Testis (tissue), 2 donors: Measurements from ENCODE around the gene DNLZ.

ENCODE experiments used
- POLR2A ChIP-seq: fragments of 450-650 bp; IDR thresholded peaks from one replicate; pipeline ENCODE4 v1.6.1; 2017; ENCODE audit warnings: antibody characterized with exemption, mild to moderate bottlenecking, moderate library complexity
- TF ChIP-seq, protein P1 (sequence below), 3 experiments: fragments of 450-650 bp in 2 of 3; fragments of 200-600 bp in 1 of 3; sonication (generic) in 1 of 3; IDR thresholded peaks; one replicate each; pipeline ENCODE4 v1.5.1; 2016 to 2019; ENCODE audit warnings: antibody characterized with exemption in 3 of 3, mild to moderate bottlenecking in 2 of 3, moderate library complexity in 1 of 3

DNA sequence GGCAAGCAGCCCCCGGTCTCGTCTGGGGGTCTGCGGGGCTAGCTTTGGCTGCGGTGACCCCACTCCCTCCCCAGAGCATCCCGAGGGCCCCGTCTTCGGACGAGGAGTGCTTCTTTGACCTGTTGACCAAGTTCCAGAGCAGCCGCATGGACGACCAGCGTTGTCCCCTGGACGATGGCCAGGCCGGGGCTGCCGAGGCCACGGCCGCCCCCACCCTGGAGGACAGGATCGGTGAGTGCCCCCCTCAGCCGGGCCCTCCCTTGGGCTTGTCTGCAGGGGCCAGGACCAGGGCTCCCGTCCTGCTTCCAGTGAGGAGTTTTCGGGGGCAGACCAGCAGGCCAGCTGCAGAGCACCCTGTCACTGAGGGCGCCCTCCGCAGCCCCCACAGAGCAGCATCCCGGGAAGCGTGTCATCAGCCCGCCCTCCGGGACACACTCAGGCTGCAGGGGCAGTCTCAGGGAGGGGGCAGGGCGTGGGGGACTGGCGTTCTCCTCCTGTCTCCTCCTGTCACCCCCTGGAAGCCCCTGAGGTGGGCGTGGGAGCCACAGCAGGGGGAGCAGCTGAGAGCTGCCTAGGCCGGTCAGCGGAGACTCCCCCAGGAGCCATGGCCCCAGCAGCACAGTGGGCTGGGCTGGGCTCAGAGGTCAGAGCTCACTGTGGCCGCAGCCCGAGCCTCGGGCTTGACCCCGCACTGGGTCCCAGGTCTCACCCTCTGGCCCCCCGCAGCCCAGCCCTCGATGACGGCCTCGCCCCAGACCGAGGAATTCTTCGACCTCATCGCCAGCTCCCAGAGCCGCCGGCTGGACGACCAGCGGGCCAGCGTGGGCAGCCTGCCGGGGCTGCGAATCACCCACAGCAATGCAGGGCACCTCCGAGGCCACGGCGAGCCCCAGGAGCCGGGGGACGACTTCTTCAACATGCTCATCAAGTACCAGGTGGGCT lies 7.7 kb downstream of the DNLZ start:
- TF ChIP-seq, protein P1, sequence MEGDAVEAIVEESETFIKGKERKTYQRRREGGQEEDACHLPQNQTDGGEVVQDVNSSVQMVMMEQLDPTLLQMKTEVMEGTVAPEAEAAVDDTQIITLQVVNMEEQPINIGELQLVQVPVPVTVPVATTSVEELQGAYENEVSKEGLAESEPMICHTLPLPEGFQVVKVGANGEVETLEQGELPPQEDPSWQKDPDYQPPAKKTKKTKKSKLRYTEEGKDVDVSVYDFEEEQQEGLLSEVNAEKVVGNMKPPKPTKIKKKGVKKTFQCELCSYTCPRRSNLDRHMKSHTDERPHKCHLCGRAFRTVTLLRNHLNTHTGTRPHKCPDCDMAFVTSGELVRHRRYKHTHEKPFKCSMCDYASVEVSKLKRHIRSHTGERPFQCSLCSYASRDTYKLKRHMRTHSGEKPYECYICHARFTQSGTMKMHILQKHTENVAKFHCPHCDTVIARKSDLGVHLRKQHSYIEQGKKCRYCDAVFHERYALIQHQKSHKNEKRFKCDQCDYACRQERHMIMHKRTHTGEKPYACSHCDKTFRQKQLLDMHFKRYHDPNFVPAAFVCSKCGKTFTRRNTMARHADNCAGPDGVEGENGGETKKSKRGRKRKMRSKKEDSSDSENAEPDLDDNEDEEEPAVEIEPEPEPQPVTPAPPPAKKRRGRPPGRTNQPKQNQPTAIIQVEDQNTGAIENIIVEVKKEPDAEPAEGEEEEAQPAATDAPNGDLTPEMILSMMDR (IDR thresholded peaks at IDR 0.05): no peak
- no peak for TF ChIP-seq POLR2A
